ENCODE data around the gene TM6SF1.

GRCh38 chr15:83114856-83115255, 7.4 kb downstream of the TM6SF1 start:
- no peak for TF ChIP-seq CTCF (IDR thresholded peaks at IDR 0.05; ENCODE audit: poor library complexity, severe bottlenecking)
- TF ChIP-seq EZH2 (IDR thresholded peaks at IDR 0.05; ENCODE audit: borderline replicate concordance, insufficient read depth, low read length, poor library complexity, severe bottlenecking) = no peak
- no peak for TF ChIP-seq POLR2AphosphoS5 (IDR thresholded peaks at IDR 0.05)
- no peak for TF ChIP-seq RAD21 (conservative IDR thresholded peaks at IDR 0.05)
- TF ChIP-seq EP300 (conservative IDR thresholded peaks at IDR 0.05; ENCODE audit: poor library complexity, severe bottlenecking) = no peak
- no peak for TF ChIP-seq TAF1 (IDR thresholded peaks at IDR 0.05; ENCODE audit: low read depth)
- no peak for TF ChIP-seq REST (IDR thresholded peaks at IDR 0.05; ENCODE audit: borderline replicate concordance)
